ENCODE measurements around the gene FRMD7.

DNA sequence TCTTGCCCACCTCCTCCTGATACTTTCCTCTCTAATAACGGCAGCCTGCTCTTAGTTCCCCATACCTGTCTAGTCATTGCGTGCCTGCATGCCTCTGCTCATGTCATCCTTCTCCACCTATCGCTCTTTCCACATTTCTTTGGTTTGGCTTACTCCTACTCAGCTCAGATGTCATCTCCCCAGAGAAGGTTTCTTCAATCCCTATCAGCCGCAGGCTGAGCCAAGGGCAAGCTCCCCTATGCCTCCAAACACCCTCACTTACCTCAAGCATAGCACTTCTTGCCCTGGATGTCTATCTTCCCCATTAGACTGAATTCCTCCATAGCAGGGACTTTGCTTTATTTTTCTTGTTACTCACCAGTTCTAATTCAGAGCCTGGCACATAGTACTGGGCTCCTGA lies 26.6 kb downstream of the FRMD7 start:
- TF ChIP-seq, protein P1, sequence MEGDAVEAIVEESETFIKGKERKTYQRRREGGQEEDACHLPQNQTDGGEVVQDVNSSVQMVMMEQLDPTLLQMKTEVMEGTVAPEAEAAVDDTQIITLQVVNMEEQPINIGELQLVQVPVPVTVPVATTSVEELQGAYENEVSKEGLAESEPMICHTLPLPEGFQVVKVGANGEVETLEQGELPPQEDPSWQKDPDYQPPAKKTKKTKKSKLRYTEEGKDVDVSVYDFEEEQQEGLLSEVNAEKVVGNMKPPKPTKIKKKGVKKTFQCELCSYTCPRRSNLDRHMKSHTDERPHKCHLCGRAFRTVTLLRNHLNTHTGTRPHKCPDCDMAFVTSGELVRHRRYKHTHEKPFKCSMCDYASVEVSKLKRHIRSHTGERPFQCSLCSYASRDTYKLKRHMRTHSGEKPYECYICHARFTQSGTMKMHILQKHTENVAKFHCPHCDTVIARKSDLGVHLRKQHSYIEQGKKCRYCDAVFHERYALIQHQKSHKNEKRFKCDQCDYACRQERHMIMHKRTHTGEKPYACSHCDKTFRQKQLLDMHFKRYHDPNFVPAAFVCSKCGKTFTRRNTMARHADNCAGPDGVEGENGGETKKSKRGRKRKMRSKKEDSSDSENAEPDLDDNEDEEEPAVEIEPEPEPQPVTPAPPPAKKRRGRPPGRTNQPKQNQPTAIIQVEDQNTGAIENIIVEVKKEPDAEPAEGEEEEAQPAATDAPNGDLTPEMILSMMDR (IDR thresholded peaks at IDR 0.05): no peak
- no peak for TF ChIP-seq POLR2A (IDR thresholded peaks at IDR 0.05)
